SK-N-SH (cell line): ENCODE data around the gene DUSP5. TPM values are rescaled to one million over a fixed set of nuclear protein-coding genes. Genes with fewer than 3 reads are reported as not detected.

Experiments used
- CTCF ChIA-PET: fragments of 300-600, 350-600 bp; formaldehyde crosslinking; extraction: SDS; loops from one replicate; lab custom pipeline; 2021; lab: Yijun Ruan, JAX
- POLR2A ChIA-PET: fragments of 350-600 bp; sonication (Branson Sonifier 250); formaldehyde crosslinking; extraction: SDS; loops from one replicate; lab custom pipeline; 2020; ENCODE audit warnings: antibody characterized with exemption, inconsistent platforms; lab: Yijun Ruan, JAX
- DNase-seq: peaks from one replicate; pipeline ENCODE4 v3.0.0; 2012
- H2AFZ ChIP-seq: fragments of 200-600 bp; sonication (generic); 2 replicates; pipeline ENCODE4 v1.8.1; 2016; ENCODE audit warnings: antibody characterized with exemption, mild to moderate bottlenecking, low read depth
- H3F3A ChIP-seq: fragments of 200-600 bp; sonication (generic); replicated peaks from 2 replicates; pipeline ENCODE3; 2016; ENCODE audit warnings: antibody characterized with exemption, mild to moderate bottlenecking; ENCODE audit not compliant: insufficient read depth
- H3K27ac ChIP-seq, 2 experiments: fragments of 200-500 bp in 1 of 2; fragments of 200-600 bp in 1 of 2; sonication (Bioruptor generic) in 1 of 2; sonication (generic), shearing (Covaris generic) in 1 of 2; 2 replicates each; pipeline versions ENCODE4 v1.5.1 to v1.6.1; 2014 to 2016; ENCODE audit warnings: low read depth in 2 of 2, inconsistent platforms in 1 of 2, low read length in 1 of 2, mild to moderate bottlenecking in 1 of 2, mixed read lengths in 1 of 2
- H3K27me3 ChIP-seq: fragments of 200-600 bp; sonication (generic), shearing (Covaris generic); 2 replicates; pipeline ENCODE4 v1.6.1; 2016; ENCODE audit warnings: mixed run types; ENCODE audit not compliant: insufficient read depth
- H3K36me3 ChIP-seq, 2 experiments: fragments of 200-500 bp in 1 of 2; fragments of 200-600 bp in 1 of 2; sonication (Bioruptor generic) in 1 of 2; sonication (generic) in 1 of 2; replicated peaks in 1 of 2; 2 replicates each; pipeline versions ENCODE3 to v1.5.1; 2014 to 2016; ENCODE audit warnings: low read length in 1 of 2, mild to moderate bottlenecking in 1 of 2; ENCODE audit not compliant: insufficient read depth in 2 of 2, control insufficient read depth in 1 of 2
- H3K4me1 ChIP-seq, 2 experiments: fragments of 200-500 bp in 1 of 2; fragments of 200-600 bp in 1 of 2; sonication (Bioruptor generic) in 1 of 2; sonication (generic), shearing (Covaris generic) in 1 of 2; 2 replicates each; pipeline versions ENCODE4 v1.5.1 to v1.6.1; 2014 to 2016; ENCODE audit warnings: low read depth in 1 of 2, low read length in 1 of 2, mixed run types in 1 of 2; ENCODE audit not compliant: insufficient read depth in 2 of 2, control insufficient read depth in 1 of 2
- H3K4me2 ChIP-seq: fragments of 200-600 bp; sonication (generic), shearing (Covaris generic); 2 replicates; pipeline ENCODE4 v1.6.1; 2017; ENCODE audit warnings: mixed run types
- H3K4me3 ChIP-seq, 2 experiments: fragments of 200-500 bp in 1 of 2; fragments of 200-600 bp in 1 of 2; sonication (Bioruptor generic) in 1 of 2; sonication (generic), shearing (Covaris generic) in 1 of 2; 2 replicates each; pipeline versions ENCODE4 v1.5.1 to v1.8.1; 2014 to 2016; ENCODE audit warnings: low read depth in 2 of 2, inconsistent platforms in 1 of 2, low read length in 1 of 2, mild to moderate bottlenecking in 1 of 2, mixed read lengths in 1 of 2, moderate library complexity in 1 of 2
- H3K79me2 ChIP-seq: fragments of 200-600 bp; sonication (generic); 2 replicates; pipeline ENCODE4 v1.8.1; 2017; ENCODE audit warnings: mild to moderate bottlenecking; ENCODE audit not compliant: insufficient read depth
- H3K9ac ChIP-seq: fragments of 200-600 bp; sonication (generic); 2 replicates; pipeline ENCODE4 v1.6.1; 2017; ENCODE audit warnings: mixed run types
- H3K9me2 ChIP-seq: fragments of 200-600 bp; sonication (generic); 2 replicates; pipeline ENCODE4 v1.6.1; 2017; ENCODE audit warnings: mixed run types
- H3K9me3 ChIP-seq: fragments of 200-600 bp; sonication (generic); 2 replicates; pipeline ENCODE4 v1.6.1; 2017; ENCODE audit warnings: mixed run types, mild to moderate bottlenecking, moderate library complexity
- H4K20me1 ChIP-seq: fragments of 200-600 bp; sonication (generic); 2 replicates; pipeline ENCODE4 v1.6.1; 2017; ENCODE audit warnings: mild to moderate bottlenecking, mixed run types; ENCODE audit not compliant: insufficient read depth
- CHD2 ChIP-seq: fragments of 150-350 bp; IDR thresholded peaks from 2 replicates; pipeline ENCODE4 v1.6.1; 2018; ENCODE audit warnings: low read length; ENCODE audit not compliant: partially characterized antibody
- ELF1 ChIP-seq: IDR thresholded peaks from 2 replicates; pipeline ENCODE4 v1.4.0; 2012
- FOSL2 ChIP-seq: IDR thresholded peaks from 2 replicates; pipeline ENCODE4 v1.4.0; 2012; ENCODE audit warnings: low read depth, mild to moderate bottlenecking, moderate library complexity, borderline replicate concordance
- FOXJ3 ChIP-seq: sonication (generic); formaldehyde crosslinking; IDR thresholded peaks from 2 replicates; pipeline ENCODE4 v1.5.1; 2020; ENCODE audit warnings: mild to moderate bottlenecking, missing genetic modification reagents
- FOXM1 ChIP-seq: IDR thresholded peaks from 2 replicates; pipeline ENCODE4 v1.4.0; 2012; ENCODE audit warnings: low read depth, mild to moderate bottlenecking
- GABPA ChIP-seq: IDR thresholded peaks from 2 replicates; pipeline ENCODE4 v1.4.0; 2012; ENCODE audit warnings: low read depth, mild to moderate bottlenecking
- MEF2A ChIP-seq: IDR thresholded peaks from 2 replicates; pipeline ENCODE4 v1.4.0; 2012; ENCODE audit warnings: low read depth, borderline replicate concordance
- MXI1 ChIP-seq: IDR thresholded peaks from 2 replicates; pipeline ENCODE4 v1.6.1; 2012; ENCODE audit warnings: mild to moderate bottlenecking, low read depth, low read length, improper control_type of control experiment
- PBX3 ChIP-seq: IDR thresholded peaks from 2 replicates; pipeline ENCODE4; 2012
- POLR2AphosphoS5 ChIP-seq: IDR thresholded peaks from 2 replicates; pipeline ENCODE4 v1.6.1; 2012; ENCODE audit warnings: low read depth, low read length
- SIN3A ChIP-seq: IDR thresholded peaks from 2 replicates; pipeline ENCODE4 v1.6.1; 2012; ENCODE audit warnings: low read depth, mild to moderate bottlenecking, low read length, moderate library complexity, borderline replicate concordance
- SMC3 ChIP-seq: IDR thresholded peaks from 2 replicates; pipeline ENCODE4 v1.6.1; 2012; ENCODE audit warnings: low read depth, low read length, improper control_type of control experiment
- TAF1 ChIP-seq: IDR thresholded peaks from 2 replicates; pipeline ENCODE4 v1.6.1; 2012; ENCODE audit warnings: low read depth, mild to moderate bottlenecking, low read length, moderate library complexity, borderline replicate concordance
- TCF12 ChIP-seq: IDR thresholded peaks from 2 replicates; pipeline ENCODE4 v1.4.0; 2012
- TEAD4 ChIP-seq: IDR thresholded peaks from 2 replicates; pipeline ENCODE4 v1.4.0; 2012; ENCODE audit warnings: mild to moderate bottlenecking, borderline replicate concordance; ENCODE audit not compliant: insufficient read depth
- YY1 ChIP-seq: IDR thresholded peaks from 2 replicates; pipeline ENCODE4 v1.4.0; 2012; ENCODE audit warnings: low read depth, mild to moderate bottlenecking
- WGBS: methylation state at CpG from one replicate; pipeline ENCODE4 v1.1.6; 2017; ENCODE audit warnings: low lambda C conversion rate; 5-methylcytosine and 5-hydroxymethylcytosine counted together
- polyA plus RNA-seq, 3 experiments: library from polyadenylated mRNA; depleted of rRNA; stranded (reverse); fragments of >200 nt; gene quantifications; 2 replicates each; pipeline ENCODE4 v1.2.3, GENCODE V29; 2012
- TF ChIP-seq, protein P1 (sequence below): IDR thresholded peaks from 2 replicates; pipeline ENCODE4 v1.4.0; 2012; ENCODE audit warnings: low read depth, borderline replicate concordance
- TF ChIP-seq, protein P2 (sequence below): fragments of 150-350 bp; IDR thresholded peaks from 2 replicates; pipeline ENCODE4 v1.6.1; 2017; ENCODE audit warnings: antibody characterized with exemption, low read length, low read depth, borderline replicate concordance

The DUSP5 gene
- polyA plus RNA-seq, 1 of the 3 experiments (the other 2 are of a cell fraction) = 52.0 TPM

DNA sequence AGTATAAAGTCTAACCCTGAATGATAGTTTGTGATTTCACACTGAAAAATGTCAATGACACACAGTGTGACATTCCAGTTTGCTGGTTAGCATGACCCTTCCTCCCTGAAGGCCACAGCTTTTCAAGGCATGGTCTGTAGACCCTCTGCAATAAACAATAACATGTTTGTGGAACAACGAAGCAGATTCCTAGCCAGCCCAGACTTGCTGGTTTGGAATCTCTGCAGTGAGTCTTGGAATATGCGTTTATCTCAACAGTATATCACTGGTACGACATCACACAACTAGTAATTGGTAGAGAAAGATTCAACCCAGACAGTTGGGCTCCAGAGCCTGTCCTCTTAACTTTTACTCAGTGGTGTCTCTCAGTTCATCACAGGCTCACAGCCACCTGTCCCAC, 23.7 kb upstream of the DUSP5 start:
- no peaks in the 10 kb centered on the region for H3K9me3 ChIP-seq
- H3K4me2 ChIP-seq = no peak overlapping the region
- H3K27me3 ChIP-seq = no peaks in the 10 kb centered on the region
- no peaks in the 10 kb centered on the region for H3K79me2 ChIP-seq
- H4K20me1 ChIP-seq = no peaks in the 10 kb centered on the region
- DNase-seq = no peak
- H3K36me3 ChIP-seq = no peaks in the 10 kb centered on the region
- no peak overlapping the region for H3K27ac ChIP-seq
- H3K9ac ChIP-seq = no peak overlapping the region
- no peak overlapping the region for H3K4me3 ChIP-seq
- no peaks in the 10 kb centered on the region for H3K9me2 ChIP-seq
- no peak overlapping the region for H2AFZ ChIP-seq
- TF ChIP-seq SIN3A (no peak), FOSL2 (no peak), GABPA (no peak), SMC3 (no peak), CHD2 (no peak), FOXM1 (no peak)
- TF ChIP-seq, protein P1, sequence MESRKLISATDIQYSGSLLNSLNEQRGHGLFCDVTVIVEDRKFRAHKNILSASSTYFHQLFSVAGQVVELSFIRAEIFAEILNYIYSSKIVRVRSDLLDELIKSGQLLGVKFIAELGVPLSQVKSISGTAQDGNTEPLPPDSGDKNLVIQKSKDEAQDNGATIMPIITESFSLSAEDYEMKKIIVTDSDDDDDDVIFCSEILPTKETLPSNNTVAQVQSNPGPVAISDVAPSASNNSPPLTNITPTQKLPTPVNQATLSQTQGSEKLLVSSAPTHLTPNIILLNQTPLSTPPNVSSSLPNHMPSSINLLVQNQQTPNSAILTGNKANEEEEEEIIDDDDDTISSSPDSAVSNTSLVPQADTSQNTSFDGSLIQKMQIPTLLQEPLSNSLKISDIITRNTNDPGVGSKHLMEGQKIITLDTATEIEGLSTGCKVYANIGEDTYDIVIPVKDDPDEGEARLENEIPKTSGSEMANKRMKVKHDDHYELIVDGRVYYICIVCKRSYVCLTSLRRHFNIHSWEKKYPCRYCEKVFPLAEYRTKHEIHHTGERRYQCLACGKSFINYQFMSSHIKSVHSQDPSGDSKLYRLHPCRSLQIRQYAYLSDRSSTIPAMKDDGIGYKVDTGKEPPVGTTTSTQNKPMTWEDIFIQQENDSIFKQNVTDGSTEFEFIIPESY = no peak
- TF ChIP-seq, protein P2, sequence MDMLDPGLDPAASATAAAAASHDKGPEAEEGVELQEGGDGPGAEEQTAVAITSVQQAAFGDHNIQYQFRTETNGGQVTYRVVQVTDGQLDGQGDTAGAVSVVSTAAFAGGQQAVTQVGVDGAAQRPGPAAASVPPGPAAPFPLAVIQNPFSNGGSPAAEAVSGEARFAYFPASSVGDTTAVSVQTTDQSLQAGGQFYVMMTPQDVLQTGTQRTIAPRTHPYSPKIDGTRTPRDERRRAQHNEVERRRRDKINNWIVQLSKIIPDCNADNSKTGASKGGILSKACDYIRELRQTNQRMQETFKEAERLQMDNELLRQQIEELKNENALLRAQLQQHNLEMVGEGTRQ = no peak
- ChIA-PET POLR2A (no interaction called here), CTCF (interaction anchor here (1.2 kb wide), 1 partner anchor 18 kb away, joined by 3 read pairs; no protein-coding TSS in a partner anchor)
- no peaks in the 10 kb centered on the region; a peak in 1 of 4 replicates for H3K4me1 ChIP-seq
- H3F3A ChIP-seq = no peaks in the 10 kb centered on the region
- 100% methylated on average over 3 of the region's 3 CpGs for WGBS

DNA sequence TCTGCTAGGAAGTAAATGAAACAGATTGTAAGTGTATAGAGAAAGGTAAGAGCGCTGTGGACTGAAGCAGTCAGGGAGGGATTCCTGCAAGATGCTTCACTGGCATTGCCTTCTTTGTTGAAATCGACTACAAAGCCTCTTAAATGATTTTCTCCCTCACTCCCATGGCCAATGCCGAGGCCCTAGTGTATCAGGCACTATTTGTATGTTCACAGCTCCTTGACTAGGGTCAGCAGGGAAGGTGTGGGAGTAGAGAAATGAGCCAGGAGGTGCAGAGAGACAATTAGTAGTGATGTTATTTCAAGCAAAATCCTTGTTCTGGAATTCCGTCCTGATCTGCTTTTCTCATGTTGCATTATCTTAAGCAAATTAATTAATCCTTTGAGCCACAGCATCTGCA, 22.9 kb upstream of the DUSP5 start:
- Histone ChIP-seq H4K20me1 (no peaks in the 10 kb centered on the region), H3K79me2 (no peaks in the 10 kb centered on the region), H2AFZ (no peak overlapping the region), H3K4me1 (no peaks in the 10 kb centered on the region; a peak in 1 of 4 replicates), H3K36me3 (no peaks in the 10 kb centered on the region), H3K9me2 (no peaks in the 10 kb centered on the region), H3K9me3 (no peaks in the 10 kb centered on the region), H3K27me3 (no peaks in the 10 kb centered on the region), H3K4me2 (no peak overlapping the region), H3K9ac (no peak overlapping the region), H3F3A (no peaks in the 10 kb centered on the region), H3K4me3 (no peak overlapping the region), H3K27ac (no peak overlapping the region)
- no peak for TF ChIP-seq SIN3A
- TF ChIP-seq POLR2AphosphoS5 = no peak
- no peak for TF ChIP-seq GABPA
- no peak for TF ChIP-seq TEAD4
- TF ChIP-seq SMC3 = no peak
- no peak for TF ChIP-seq MXI1
- no peak for TF ChIP-seq YY1
- no peak for TF ChIP-seq MEF2A
- no peak for TF ChIP-seq PBX3
- no peak for TF ChIP-seq TAF1
- no peak for TF ChIP-seq TCF12
- no peak for TF ChIP-seq FOXJ3 (CRISPR knock-in tag)
- no peak for TF ChIP-seq ELF1
- ChIA-PET CTCF (interaction anchor here (1.2 kb wide), 1 partner anchor 17 kb away, joined by 3 read pairs; no protein-coding TSS in a partner anchor), POLR2A (no interaction called here)
- DNase-seq = no peak
- whole genome bisulfite sequencing = 74% methylated on average over 4 of the region's 4 CpGs
